ENCODE results near the gene GGT7.

GGT7 gene

DNA sequence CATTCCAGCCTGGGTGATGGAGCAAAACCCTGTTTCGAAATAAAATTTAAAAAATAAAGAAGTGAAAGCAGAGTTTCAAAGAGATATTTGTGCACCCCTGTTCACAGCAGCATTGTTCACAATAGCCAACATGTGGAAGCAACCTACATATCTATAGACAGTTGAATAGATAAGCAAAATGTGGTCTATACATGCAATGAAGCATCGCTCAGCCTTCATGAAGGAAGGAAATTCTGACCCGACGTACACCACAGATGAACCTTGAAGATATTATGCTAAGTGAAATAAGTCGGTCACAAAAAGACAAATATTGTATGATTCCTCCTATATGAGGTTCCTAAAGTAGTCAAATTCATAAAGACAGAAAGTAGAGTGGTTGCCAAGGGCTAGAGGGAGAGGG, 40.7 kb downstream of the GGT7 start:
- no peaks in the 10 kb centered on the region for H3K36me3 ChIP-seq (replicated peaks in 1 of 2; ENCODE audit: control insufficient read depth in 2 of 2, insufficient read depth in 2 of 2, low read length in 2 of 2)
- H3K18ac ChIP-seq (ENCODE audit: low read length), result no peak overlapping the region
- no peak overlapping the region for H3K14ac ChIP-seq (ENCODE audit: low read length)
- no peak overlapping the region for H2BK120ac ChIP-seq (ENCODE audit: low read depth, low read length)
- H3K4ac ChIP-seq (ENCODE audit: low read length), result no peak overlapping the region
- no peaks in the 10 kb centered on the region for H3K79me1 ChIP-seq (ENCODE audit: low read depth, low read length)
- no peak for DNase-seq (ENCODE audit: low spot score)
- H3K4me3 ChIP-seq (ENCODE audit: low read length in 2 of 2), result no peak overlapping the region
- no peak overlapping the region for H3K4me2 ChIP-seq (ENCODE audit: insufficient read depth, low read length, poor library complexity, severe bottlenecking)
- H2AK5ac ChIP-seq (ENCODE audit: low read depth, low read length), result no peak overlapping the region
- H3K9me3 ChIP-seq (replicated peaks in 1 of 2; ENCODE audit: control insufficient read depth in 2 of 2, insufficient read depth in 1 of 2, low read depth in 1 of 2, low read length in 2 of 2), result peaks cover 0 to 2% of the 10 kb centered on the region in 2 donors
- H4K91ac ChIP-seq (ENCODE audit: low read depth, low read length, poor library complexity), result no peak overlapping the region
- H2BK5ac ChIP-seq (ENCODE audit: low read length), result no peak overlapping the region
- no peak overlapping the region for H4K8ac ChIP-seq (ENCODE audit: low read depth, low read length)
- H3K27me3 ChIP-seq (ENCODE audit: control insufficient read depth in 3 of 3, insufficient read depth in 3 of 3, low read depth in 1 of 3, low read length in 3 of 3), result no peaks in the 10 kb centered on the region
- no peak overlapping the region for H3K23ac ChIP-seq (ENCODE audit: low read depth, low read length, poor library complexity)
- no peak overlapping the region for H2BK12ac ChIP-seq (ENCODE audit: low read length)
- H2AFZ ChIP-seq (ENCODE audit: low read length), result no peak overlapping the region
- no peaks in the 10 kb centered on the region for H3K4me1 ChIP-seq (ENCODE audit: control insufficient read depth in 2 of 2, insufficient read depth in 1 of 2, low read depth in 1 of 2, low read length in 2 of 2)
- no CpG with 5 or more reads among the region's 5 CpGs for WGBS, 2 donors (ENCODE audit: extremely low coverage in 2 of 2, insufficient read length in 2 of 2, insufficient replicate concordance in 1 of 2)
- H3K9ac ChIP-seq (ENCODE audit: low read depth, low read length, poor library complexity), result no peak overlapping the region
- no peak overlapping the region for H3K27ac ChIP-seq (replicated peaks; ENCODE audit: low read length)
- no peak overlapping the region for H2BK15ac ChIP-seq (ENCODE audit: low read length)

DNA sequence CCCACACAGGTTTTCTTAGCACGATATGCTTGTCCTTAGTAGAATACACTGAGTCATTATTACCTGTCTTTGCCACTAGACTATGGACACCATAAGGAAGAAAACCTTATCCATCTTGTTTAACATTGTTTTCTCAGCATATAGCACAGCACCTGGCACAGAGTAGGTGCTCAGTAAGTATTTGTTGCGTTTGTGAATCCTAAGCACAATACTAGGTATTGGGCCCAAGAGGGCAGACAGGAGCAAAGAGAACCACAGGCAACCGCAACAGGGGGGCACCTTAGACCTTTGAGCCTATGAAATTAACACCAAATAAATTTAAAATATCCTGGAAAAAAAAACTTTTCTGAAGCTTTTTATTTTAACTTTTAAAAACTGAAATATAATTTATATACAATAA, 43.5 kb downstream of the GGT7 start:
- WGBS, 2 donors (ENCODE audit: extremely low coverage in 2 of 2, insufficient read length in 2 of 2, insufficient replicate concordance in 1 of 2), result no CpG with 5 or more reads among the region's 3 CpGs
- H2BK12ac ChIP-seq (ENCODE audit: low read length), result no peak overlapping the region
- no peak overlapping the region for H2BK15ac ChIP-seq (ENCODE audit: low read length)

DNA sequence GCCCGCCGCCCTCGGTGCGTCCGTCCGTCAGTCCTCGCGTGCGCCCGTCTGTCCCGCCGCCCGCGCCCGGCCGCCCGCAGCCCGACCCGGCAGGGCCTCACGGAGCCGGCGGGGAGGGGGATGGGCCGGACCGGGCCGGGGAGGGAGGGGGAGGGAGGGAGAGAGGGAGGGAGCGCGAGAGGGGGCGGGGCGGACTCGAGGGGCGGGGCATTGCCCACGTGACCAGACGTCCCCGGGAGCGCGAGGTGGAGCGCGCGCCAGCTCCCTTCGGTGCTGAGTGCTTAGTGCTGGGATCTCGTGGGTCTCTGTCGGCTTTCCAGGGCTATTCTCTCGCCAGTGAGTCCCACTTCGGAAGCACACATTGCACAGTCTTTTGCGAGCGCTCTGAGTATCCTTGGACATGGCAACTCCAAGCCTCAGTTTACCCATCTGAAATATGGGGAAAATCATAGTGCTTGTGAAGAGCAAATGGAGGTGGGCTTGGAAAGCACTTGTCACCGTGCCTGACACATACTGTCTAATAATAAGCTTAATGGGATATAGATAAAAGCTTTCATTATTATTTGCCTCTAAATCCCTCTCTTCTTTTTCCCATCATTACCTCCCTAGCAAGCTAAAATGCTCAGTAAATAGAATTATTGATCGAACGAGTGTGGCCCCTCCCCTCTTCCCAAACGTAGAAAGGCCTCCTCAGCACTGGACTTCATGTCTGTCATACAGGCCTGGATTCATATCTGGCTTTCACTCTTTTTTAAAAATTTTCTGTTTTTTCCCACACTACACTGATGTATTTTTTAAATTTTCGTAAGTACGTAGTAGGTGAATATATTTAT, 46.9 kb downstream of the GGT7 start, which contains the start of gene NCOA6:
Gene NCOA6, minus strand, starts transcription at position 122 of the 833 bp plus-strand sequence. CDS start 43,296 bp downstream, outside the sequence.
- H3K79me1 ChIP-seq (ENCODE audit: low read depth, low read length), result no peaks in the 10 kb centered on the region
- no peak within 1 kb of the TSS for H2BK120ac ChIP-seq (ENCODE audit: low read depth, low read length)
- peak within 1 kb of the TSS; percentile 85 to 97 for H3K4me3 ChIP-seq (ENCODE audit: low read length in 2 of 2)
- DNase-seq (ENCODE audit: low spot score), result peak; percentile 59
- H3K4me1 ChIP-seq (ENCODE audit: control insufficient read depth in 2 of 2, insufficient read depth in 1 of 2, low read depth in 1 of 2, low read length in 2 of 2), result peaks cover 2 to 5% of the 10 kb centered on the region in 2 donors
- peak within 1 kb of the TSS; percentile 83 for H2AFZ ChIP-seq (ENCODE audit: low read length)
- peak within 1 kb of the TSS; percentile 83 for H2BK5ac ChIP-seq (ENCODE audit: low read length)
- no peak within 1 kb of the TSS for H3K4ac ChIP-seq (ENCODE audit: low read length)
- no peak within 1 kb of the TSS for H3K14ac ChIP-seq (ENCODE audit: low read length)
- no peak within 1 kb of the TSS for H4K91ac ChIP-seq (ENCODE audit: low read depth, low read length, poor library complexity)
- no peak within 1 kb of the TSS for H2BK12ac ChIP-seq (ENCODE audit: low read length)
- peaks cover 1 to 26% of the 10 kb centered on the region in 2 donors for H3K36me3 ChIP-seq (replicated peaks in 1 of 2; ENCODE audit: control insufficient read depth in 2 of 2, insufficient read depth in 2 of 2, low read length in 2 of 2)
- H2AK5ac ChIP-seq (ENCODE audit: low read depth, low read length), result peak within 1 kb of the TSS; percentile 47
- H4K8ac ChIP-seq (ENCODE audit: low read depth, low read length), result no peak within 1 kb of the TSS
- H3K9me3 ChIP-seq (replicated peaks in 1 of 2; ENCODE audit: control insufficient read depth in 2 of 2, insufficient read depth in 1 of 2, low read depth in 1 of 2, low read length in 2 of 2), result peaks cover 0 to 5% of the 10 kb centered on the region in 2 donors
- peak within 1 kb of the TSS; percentile 33 for H3K18ac ChIP-seq (ENCODE audit: low read length)
- peak within 1 kb of the TSS; percentile 93 for H3K9ac ChIP-seq (ENCODE audit: low read depth, low read length, poor library complexity)
- no peaks in the 10 kb centered on the region for H3K27me3 ChIP-seq (ENCODE audit: control insufficient read depth in 3 of 3, insufficient read depth in 3 of 3, low read depth in 1 of 3, low read length in 3 of 3)
- H3K23ac ChIP-seq (ENCODE audit: low read depth, low read length, poor library complexity), result peak within 1 kb of the TSS; percentile 56
- H3K27ac ChIP-seq (replicated peaks; ENCODE audit: low read length), result peak within 1 kb of the TSS; percentile 73
- WGBS, 2 donors (ENCODE audit: extremely low coverage in 2 of 2, insufficient read length in 2 of 2, insufficient replicate concordance in 1 of 2), result no CpG with 5 or more reads among the region's 52 CpGs
- H3K4me2 ChIP-seq (ENCODE audit: insufficient read depth, low read length, poor library complexity, severe bottlenecking), result peak within 1 kb of the TSS; percentile 67
- peak within 1 kb of the TSS; percentile 39 for H2BK15ac ChIP-seq (ENCODE audit: low read length)

More for the DNA sequence above, 43.5 kb downstream of the GGT7 start:
- Histone ChIP-seq H4K8ac (ENCODE audit: low read depth, low read length) (no peak overlapping the region), H3K4me2 (ENCODE audit: insufficient read depth, low read length, poor library complexity, severe bottlenecking) (no peak overlapping the region), H3K4me1 (ENCODE audit: control insufficient read depth in 2 of 2, insufficient read depth in 1 of 2, low read depth in 1 of 2, low read length in 2 of 2) (peaks cover 2% of the 10 kb centered on the region in 2 donors), H3K36me3 (replicated peaks in 1 of 2; ENCODE audit: control insufficient read depth in 2 of 2, insufficient read depth in 2 of 2, low read length in 2 of 2) (no peaks in the 10 kb centered on the region), H3K23ac (ENCODE audit: low read depth, low read length, poor library complexity) (no peak overlapping the region), H2BK120ac (ENCODE audit: low read depth, low read length) (no peak overlapping the region), H2BK5ac (ENCODE audit: low read length) (no peak overlapping the region), H3K14ac (ENCODE audit: low read length) (no peak overlapping the region), H3K9me3 (replicated peaks in 1 of 2; ENCODE audit: control insufficient read depth in 2 of 2, insufficient read depth in 1 of 2, low read depth in 1 of 2, low read length in 2 of 2) (no peaks in the 10 kb centered on the region), H3K9ac (ENCODE audit: low read depth, low read length, poor library complexity) (no peak overlapping the region), H2AFZ (ENCODE audit: low read length) (no peak overlapping the region), H4K91ac (ENCODE audit: low read depth, low read length, poor library complexity) (no peak overlapping the region), H3K79me1 (ENCODE audit: low read depth, low read length) (no peaks in the 10 kb centered on the region), H2AK5ac (ENCODE audit: low read depth, low read length) (no peak overlapping the region), H3K18ac (ENCODE audit: low read length) (no peak overlapping the region), H3K4me3 (ENCODE audit: low read length in 2 of 2) (no peak overlapping the region), H3K27me3 (ENCODE audit: control insufficient read depth in 3 of 3, insufficient read depth in 3 of 3, low read depth in 1 of 3, low read length in 3 of 3) (no peaks in the 10 kb centered on the region), H3K4ac (ENCODE audit: low read length) (no peak overlapping the region), H3K27ac (replicated peaks; ENCODE audit: low read length) (no peak overlapping the region)
- no peak for DNase-seq (ENCODE audit: low spot score)

DNA sequence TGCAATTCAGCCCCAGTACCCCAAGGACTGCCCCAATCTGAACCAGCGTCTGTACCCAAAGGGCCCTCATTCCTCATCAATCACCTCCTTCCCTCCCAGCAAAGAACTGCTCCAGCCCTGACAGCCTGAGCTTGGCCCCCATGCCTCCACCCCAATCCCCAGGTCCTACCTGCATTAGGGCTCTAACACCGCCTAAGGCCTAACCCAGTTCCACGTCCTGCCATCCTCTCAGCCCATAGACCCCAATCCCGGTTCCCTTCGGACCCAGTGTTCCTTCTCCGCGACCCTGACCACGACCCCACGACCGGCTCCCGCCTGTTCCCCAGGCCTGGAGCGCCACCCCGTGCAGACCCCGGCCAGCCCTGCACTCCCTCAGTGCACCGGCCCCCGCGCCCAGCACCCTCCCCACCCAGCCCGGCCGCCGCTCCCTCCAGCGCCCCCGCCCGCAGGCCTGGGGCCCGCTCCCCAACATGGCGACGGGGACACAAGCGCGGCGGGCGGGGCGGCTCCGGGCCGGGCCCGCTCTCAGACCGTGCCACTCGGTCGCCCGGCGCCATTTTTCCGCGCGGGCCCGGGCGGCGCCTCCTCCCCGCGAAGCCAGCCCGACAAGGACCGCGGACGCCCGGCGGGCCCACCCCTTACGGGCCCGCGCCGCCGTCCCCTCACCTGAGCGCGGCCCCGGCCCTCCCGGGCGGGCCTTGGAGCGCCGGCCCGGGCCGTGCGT, 47.7 kb downstream of the GGT7 start:
- no peak overlapping the region for H3K4ac ChIP-seq (ENCODE audit: low read length)
- H3K18ac ChIP-seq (ENCODE audit: low read length), result peak overlapping the region; percentile 33
- H3K79me1 ChIP-seq (ENCODE audit: low read depth, low read length), result peaks cover 2% of the 10 kb centered on the region
- WGBS, 2 donors (ENCODE audit: extremely low coverage in 2 of 2, insufficient read length in 2 of 2, insufficient replicate concordance in 1 of 2), result no CpG with 5 or more reads among the region's 68 CpGs
- no peaks in the 10 kb centered on the region for H3K27me3 ChIP-seq (ENCODE audit: control insufficient read depth in 3 of 3, insufficient read depth in 3 of 3, low read depth in 1 of 3, low read length in 3 of 3)
- no peak overlapping the region for H2BK120ac ChIP-seq (ENCODE audit: low read depth, low read length)
- peak overlapping the region; percentile 39 for H2BK15ac ChIP-seq (ENCODE audit: low read length)
- peaks cover 1 to 27% of the 10 kb centered on the region in 2 donors for H3K36me3 ChIP-seq (replicated peaks in 1 of 2; ENCODE audit: control insufficient read depth in 2 of 2, insufficient read depth in 2 of 2, low read length in 2 of 2)
- H3K27ac ChIP-seq (replicated peaks; ENCODE audit: low read length), result peak overlapping the region; percentile 73
- peak overlapping the region; percentile 56 for H3K23ac ChIP-seq (ENCODE audit: low read depth, low read length, poor library complexity)
- peak overlapping the region; percentile 83 for H2BK5ac ChIP-seq (ENCODE audit: low read length)
- peaks cover 0 to 5% of the 10 kb centered on the region in 2 donors for H3K9me3 ChIP-seq (replicated peaks in 1 of 2; ENCODE audit: control insufficient read depth in 2 of 2, insufficient read depth in 1 of 2, low read depth in 1 of 2, low read length in 2 of 2)
- H2BK12ac ChIP-seq (ENCODE audit: low read length), result no peak overlapping the region
- H3K4me3 ChIP-seq (ENCODE audit: low read length in 2 of 2), result peak overlapping the region; percentile 85 to 97
- H3K4me2 ChIP-seq (ENCODE audit: insufficient read depth, low read length, poor library complexity, severe bottlenecking), result peak overlapping the region; percentile 56
- H4K91ac ChIP-seq (ENCODE audit: low read depth, low read length, poor library complexity), result no peak overlapping the region
- peak overlapping the region; percentile 47 for H2AK5ac ChIP-seq (ENCODE audit: low read depth, low read length)
- peak; percentile 43 for DNase-seq (ENCODE audit: low spot score)
- H3K9ac ChIP-seq (ENCODE audit: low read depth, low read length, poor library complexity), result peak overlapping the region; percentile 93
- H2AFZ ChIP-seq (ENCODE audit: low read length), result peak overlapping the region; percentile 83
- no peak overlapping the region for H4K8ac ChIP-seq (ENCODE audit: low read depth, low read length)
- H3K14ac ChIP-seq (ENCODE audit: low read length), result no peak overlapping the region
- H3K4me1 ChIP-seq (ENCODE audit: control insufficient read depth in 2 of 2, insufficient read depth in 1 of 2, low read depth in 1 of 2, low read length in 2 of 2), result peaks cover 2 to 5% of the 10 kb centered on the region in 2 donors

Data from neuronal stem cell (in vitro differentiated cells).